Loucy (cell line): ENCODE results near the gene CYB561D2.

Experiments
- H2AFZ ChIP-seq: fragments of 200-600 bp; sonication (generic); 2 replicates; pipeline ENCODE4 v1.6.0; 2016; ENCODE audit warnings: antibody characterized with exemption, mild to moderate bottlenecking, low read length, moderate library complexity
- H3F3A ChIP-seq: fragments of 200-600 bp; 2 replicates; pipeline ENCODE4 v1.6.0; 2016; ENCODE audit warnings: antibody characterized with exemption, low read depth, mild to moderate bottlenecking
- H3K27me3 ChIP-seq: fragments of 200-600 bp; sonication (generic); 2 replicates; pipeline ENCODE4 v1.6.1; 2014; ENCODE audit warnings: low read length, mild to moderate bottlenecking; ENCODE audit not compliant: insufficient read depth, poor library complexity, severe bottlenecking
- H3K36me3 ChIP-seq: fragments of 200-600 bp; sonication (generic); 2 replicates; pipeline ENCODE4 v1.6.1; 2016; ENCODE audit warnings: low read length; ENCODE audit not compliant: insufficient read depth
- H3K4me1 ChIP-seq: fragments of 200-600 bp; sonication (generic); 2 replicates; pipeline ENCODE4 v1.5.1; 2014; ENCODE audit warnings: low read length, mild to moderate bottlenecking; ENCODE audit not compliant: insufficient read depth, poor library complexity, severe bottlenecking
- H3K4me2 ChIP-seq: fragments of 200-600 bp; sonication (generic); 2 replicates; pipeline ENCODE4 v1.6.0; 2014; ENCODE audit warnings: antibody characterized with exemption, low read length, low read depth, mild to moderate bottlenecking; ENCODE audit not compliant: poor library complexity, severe bottlenecking
- H3K4me3 ChIP-seq: fragments of 200-600 bp; sonication (generic); 2 replicates; pipeline ENCODE4 v1.5.1; 2014; ENCODE audit warnings: low read length, mild to moderate bottlenecking, mixed read lengths; ENCODE audit not compliant: poor library complexity, severe bottlenecking
- H3K79me2 ChIP-seq: fragments of 200-600 bp; sonication (generic); 2 replicates; pipeline ENCODE4 v1.6.1; 2014; ENCODE audit warnings: low read length; ENCODE audit not compliant: insufficient read depth
- H3K9ac ChIP-seq: fragments of 200-600 bp; sonication (generic); 2 replicates; pipeline ENCODE4 v1.6.0; 2014; ENCODE audit warnings: mild to moderate bottlenecking, low read depth, low read length, moderate library complexity; ENCODE audit not compliant: poor library complexity, severe bottlenecking
- H3K9me2 ChIP-seq: fragments of 200-600 bp; sonication (generic); replicated peaks from 2 replicates; pipeline ENCODE4 v1.6.1; 2016; ENCODE audit warnings: low read depth, low read length, mixed read lengths
- H3K9me3 ChIP-seq: fragments of 200-600 bp; sonication (generic); 2 replicates; pipeline ENCODE4 v1.6.1; 2014; ENCODE audit warnings: mild to moderate bottlenecking, antibody characterized with exemption, low read length, low read depth; ENCODE audit not compliant: insufficient read depth
- H4K20me1 ChIP-seq: fragments of 200-600 bp; sonication (generic); 2 replicates; pipeline ENCODE4 v1.6.0; 2014; ENCODE audit warnings: antibody characterized with exemption, low read length, mild to moderate bottlenecking; ENCODE audit not compliant: insufficient read depth, poor library complexity, severe bottlenecking
- EZH2phosphoT487 ChIP-seq: fragments of 200-600 bp; IDR thresholded peaks from 2 replicates; pipeline ENCODE4 v1.6.1; 2018; ENCODE audit warnings: antibody characterized with exemption, mild to moderate bottlenecking, moderate library complexity, borderline replicate concordance
- TF ChIP-seq, protein P1 (sequence below): fragments of 200-600 bp; sonication (generic); conservative IDR thresholded peaks from 2 replicates; pipeline ENCODE4 v1.5.1; 2014; ENCODE audit warnings: mild to moderate bottlenecking, antibody characterized with exemption, low read length

The CYB561D2 gene

GRCh38 chr3:50369012-50369670 lies 18.5 kb downstream of the CYB561D2 start:
- Histone ChIP-seq H3K79me2 (no peaks in the 10 kb centered on the region), H3F3A (0 out of 2 replicates have a peak, but pooled peaks cover 3% of the 10 kb centered on the region), H3K27me3 (no peaks in the 10 kb centered on the region), H3K4me3 (no peak overlapping the region), H3K4me1 (peaks cover 16% of the 10 kb centered on the region), H3K9me3 (no peaks in the 10 kb centered on the region), H3K9ac (no peak overlapping the region), H4K20me1 (no peaks in the 10 kb centered on the region), H2AFZ (no peak overlapping the region), H3K36me3 (no peaks in the 10 kb centered on the region), H3K4me2 (no peak overlapping the region), H3K9me2 (no peaks in the 10 kb centered on the region)
- TF ChIP-seq, protein P1, sequence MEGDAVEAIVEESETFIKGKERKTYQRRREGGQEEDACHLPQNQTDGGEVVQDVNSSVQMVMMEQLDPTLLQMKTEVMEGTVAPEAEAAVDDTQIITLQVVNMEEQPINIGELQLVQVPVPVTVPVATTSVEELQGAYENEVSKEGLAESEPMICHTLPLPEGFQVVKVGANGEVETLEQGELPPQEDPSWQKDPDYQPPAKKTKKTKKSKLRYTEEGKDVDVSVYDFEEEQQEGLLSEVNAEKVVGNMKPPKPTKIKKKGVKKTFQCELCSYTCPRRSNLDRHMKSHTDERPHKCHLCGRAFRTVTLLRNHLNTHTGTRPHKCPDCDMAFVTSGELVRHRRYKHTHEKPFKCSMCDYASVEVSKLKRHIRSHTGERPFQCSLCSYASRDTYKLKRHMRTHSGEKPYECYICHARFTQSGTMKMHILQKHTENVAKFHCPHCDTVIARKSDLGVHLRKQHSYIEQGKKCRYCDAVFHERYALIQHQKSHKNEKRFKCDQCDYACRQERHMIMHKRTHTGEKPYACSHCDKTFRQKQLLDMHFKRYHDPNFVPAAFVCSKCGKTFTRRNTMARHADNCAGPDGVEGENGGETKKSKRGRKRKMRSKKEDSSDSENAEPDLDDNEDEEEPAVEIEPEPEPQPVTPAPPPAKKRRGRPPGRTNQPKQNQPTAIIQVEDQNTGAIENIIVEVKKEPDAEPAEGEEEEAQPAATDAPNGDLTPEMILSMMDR: no peak
- TF ChIP-seq EZH2phosphoT487: no peak

GRCh38 chr3:50370594-50370993 lies 19.9 kb downstream of the CYB561D2 start:
- Histone ChIP-seq H3K4me3 (no peak overlapping the region), H3K4me1 (peaks cover 20% of the 10 kb centered on the region), H3K9ac (no peak overlapping the region), H3K4me2 (no peak overlapping the region), H3K36me3 (no peaks in the 10 kb centered on the region), H3K79me2 (no peaks in the 10 kb centered on the region), H3K9me3 (no peaks in the 10 kb centered on the region), H3F3A (0 out of 2 replicates have a peak, but pooled peaks cover 3% of the 10 kb centered on the region), H3K9me2 (no peaks in the 10 kb centered on the region), H2AFZ (no peak overlapping the region), H3K27me3 (no peaks in the 10 kb centered on the region), H4K20me1 (no peaks in the 10 kb centered on the region)
- TF ChIP-seq EZH2phosphoT487: no peak
- TF ChIP-seq, protein P1: peak; percentile 59

- Histone ChIP-seq H3K4me3 (no peak overlapping the region), H3F3A (0 out of 2 replicates have a peak, but pooled peaks cover 3% of the 10 kb centered on the region), H3K9me3 (no peaks in the 10 kb centered on the region), H2AFZ (no peak overlapping the region), H3K9ac (no peak overlapping the region), H3K4me2 (no peak overlapping the region), H3K4me1 (peaks cover 20% of the 10 kb centered on the region), H3K79me2 (no peaks in the 10 kb centered on the region), H4K20me1 (no peaks in the 10 kb centered on the region), H3K36me3 (no peaks in the 10 kb centered on the region), H3K27me3 (no peaks in the 10 kb centered on the region), H3K9me2 (no peaks in the 10 kb centered on the region)
- no peak for TF ChIP-seq EZH2phosphoT487
- TF ChIP-seq, protein P1: no peak
These were observed 20.5 kb downstream of the CYB561D2 start for GRCh38 chr3:50371133-50371685.
